LNCaP clone FGC (cell line): ENCODE results near the gene HORMAD2.

ENCODE experiments used
- DNase-seq: peaks from one replicate; pipeline ENCODE4 v3.0.0-alpha.2; 2011; ENCODE audit warnings: low read depth
- H3K4me3 ChIP-seq: 2 replicates; pipeline ENCODE4 v1.5.1; 2011; ENCODE audit warnings: mild to moderate bottlenecking, low read depth, low read length, control low read depth
- TF ChIP-seq, protein P1 (sequence below): IDR thresholded peaks from 2 replicates; pipeline ENCODE4 v1.5.1; 2012; ENCODE audit warnings: mild to moderate bottlenecking; ENCODE audit not compliant: control insufficient read depth, insufficient read depth; ENCODE audit errors: extremely low read depth

Gene HORMAD2

DNA sequence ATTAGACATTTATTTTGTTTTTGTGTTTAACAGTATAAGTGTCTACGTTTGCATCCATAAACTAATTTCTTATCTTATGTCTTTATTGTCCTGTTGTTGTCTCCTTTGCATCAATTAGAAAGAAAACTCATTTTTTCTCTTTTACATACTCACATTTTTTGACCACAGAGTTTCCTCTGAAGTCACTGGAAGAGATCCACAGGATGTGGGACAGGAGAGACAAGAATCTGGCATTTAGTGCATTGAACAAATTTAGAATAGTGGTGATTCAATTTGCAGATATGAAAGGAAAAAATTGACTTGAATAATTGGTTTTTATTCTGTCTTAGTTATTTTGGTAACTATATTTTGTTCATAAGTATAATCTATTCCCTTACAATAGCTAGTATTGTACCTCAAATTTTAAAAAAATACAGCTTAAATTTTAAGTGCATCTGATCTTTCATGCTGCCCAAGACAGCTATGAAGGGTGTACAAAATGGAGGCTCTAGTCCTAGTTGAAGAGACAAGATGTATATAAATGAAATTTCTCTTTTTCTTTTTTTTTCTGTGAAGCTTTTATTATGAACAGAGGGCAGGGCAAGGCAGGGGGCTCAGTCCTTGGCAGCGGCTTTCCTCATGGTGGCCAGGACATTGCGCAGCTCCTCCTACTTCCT is 24.4 kb downstream of the HORMAD2 start:
- TF ChIP-seq, protein P1, sequence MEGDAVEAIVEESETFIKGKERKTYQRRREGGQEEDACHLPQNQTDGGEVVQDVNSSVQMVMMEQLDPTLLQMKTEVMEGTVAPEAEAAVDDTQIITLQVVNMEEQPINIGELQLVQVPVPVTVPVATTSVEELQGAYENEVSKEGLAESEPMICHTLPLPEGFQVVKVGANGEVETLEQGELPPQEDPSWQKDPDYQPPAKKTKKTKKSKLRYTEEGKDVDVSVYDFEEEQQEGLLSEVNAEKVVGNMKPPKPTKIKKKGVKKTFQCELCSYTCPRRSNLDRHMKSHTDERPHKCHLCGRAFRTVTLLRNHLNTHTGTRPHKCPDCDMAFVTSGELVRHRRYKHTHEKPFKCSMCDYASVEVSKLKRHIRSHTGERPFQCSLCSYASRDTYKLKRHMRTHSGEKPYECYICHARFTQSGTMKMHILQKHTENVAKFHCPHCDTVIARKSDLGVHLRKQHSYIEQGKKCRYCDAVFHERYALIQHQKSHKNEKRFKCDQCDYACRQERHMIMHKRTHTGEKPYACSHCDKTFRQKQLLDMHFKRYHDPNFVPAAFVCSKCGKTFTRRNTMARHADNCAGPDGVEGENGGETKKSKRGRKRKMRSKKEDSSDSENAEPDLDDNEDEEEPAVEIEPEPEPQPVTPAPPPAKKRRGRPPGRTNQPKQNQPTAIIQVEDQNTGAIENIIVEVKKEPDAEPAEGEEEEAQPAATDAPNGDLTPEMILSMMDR = no peak
- no peak overlapping the region for H3K4me3 ChIP-seq
- no peak for DNase-seq

DNA sequence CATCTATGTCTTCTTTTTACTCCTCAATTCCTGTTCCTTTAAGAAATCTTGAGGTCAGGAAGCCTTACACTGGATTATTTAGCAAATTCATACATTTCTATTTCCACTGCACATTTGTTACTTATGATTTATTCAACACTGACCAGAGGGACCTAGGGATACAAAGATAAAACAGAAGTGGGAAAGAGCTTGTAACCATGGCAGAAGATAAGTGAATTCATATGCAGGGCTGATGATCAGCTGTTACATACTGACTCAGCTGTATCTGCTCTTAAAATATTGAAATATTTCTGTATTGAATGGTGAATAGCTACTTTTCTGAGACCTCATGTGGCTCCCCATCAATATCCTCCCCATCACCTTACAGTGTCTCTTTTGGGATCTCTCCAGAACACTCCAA is 25.2 kb downstream of the HORMAD2 start:
- TF ChIP-seq, protein P1 = no peak
- H3K4me3 ChIP-seq = no peak overlapping the region
- DNase-seq = no peak

DNA sequence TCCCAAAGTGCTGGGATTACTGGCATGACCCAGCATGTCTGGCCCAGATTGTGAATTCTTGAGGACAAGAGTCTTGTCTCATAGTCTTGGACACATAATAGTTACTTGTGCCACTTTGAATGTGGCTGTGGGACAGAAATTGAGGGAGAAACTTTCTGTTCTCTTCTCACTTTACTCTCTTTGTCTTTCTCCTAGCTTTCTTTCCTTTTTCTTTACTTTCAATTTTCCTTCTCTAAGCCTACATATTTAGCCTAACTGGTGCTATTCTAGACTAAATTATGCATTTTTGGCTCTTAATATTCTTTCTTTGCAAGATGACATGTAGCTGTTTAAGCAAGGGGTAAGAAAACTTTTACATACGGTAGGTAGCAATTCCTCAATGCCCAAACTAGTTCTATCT is 33.2 kb downstream of the HORMAD2 start:
- TF ChIP-seq, protein P1 = no peak
- no peak for DNase-seq
- H3K4me3 ChIP-seq = no peak overlapping the region

DNA sequence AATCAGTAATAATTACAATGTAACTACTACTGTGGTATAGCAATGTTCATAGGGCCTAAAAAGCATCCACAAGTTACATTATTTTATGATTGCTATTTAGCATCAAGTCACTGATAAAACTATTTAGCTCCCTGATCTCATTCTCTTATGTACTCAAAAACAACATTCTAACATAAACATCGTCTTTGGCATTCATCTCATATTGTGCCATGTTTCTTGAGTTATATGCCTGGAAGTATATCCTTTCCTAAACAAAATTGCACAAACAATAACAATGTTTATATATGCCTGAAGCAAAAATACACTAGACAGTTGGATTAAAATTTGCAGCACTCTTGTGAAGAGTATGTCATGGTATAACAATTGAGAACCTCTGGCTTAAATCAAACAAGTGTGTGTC is 34.1 kb downstream of the HORMAD2 start:
- DNase-seq = no peak
- no peak overlapping the region for H3K4me3 ChIP-seq
- TF ChIP-seq, protein P1 = no peak

DNA sequence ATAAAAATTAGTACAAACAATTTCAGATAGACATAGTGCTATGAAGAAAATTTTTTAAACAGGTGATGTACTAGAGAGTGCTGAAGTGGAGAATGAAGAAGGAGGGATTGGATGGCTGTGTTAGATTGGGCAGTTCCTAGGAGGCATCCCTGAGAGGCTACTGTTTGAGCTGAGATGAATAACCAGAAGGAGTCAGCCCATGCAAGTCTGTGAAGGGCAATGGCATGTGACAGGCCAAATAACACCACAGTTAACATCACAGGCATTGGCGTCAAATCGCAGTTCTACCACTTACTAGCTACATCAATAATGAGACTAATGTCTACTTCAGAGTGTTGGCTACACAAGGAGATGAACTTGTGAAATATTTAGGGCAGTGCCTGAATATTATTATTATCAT is 35.4 kb downstream of the HORMAD2 start:
- TF ChIP-seq, protein P1 = no peak
- no peak for DNase-seq
- H3K4me3 ChIP-seq = no peak overlapping the region

DNA sequence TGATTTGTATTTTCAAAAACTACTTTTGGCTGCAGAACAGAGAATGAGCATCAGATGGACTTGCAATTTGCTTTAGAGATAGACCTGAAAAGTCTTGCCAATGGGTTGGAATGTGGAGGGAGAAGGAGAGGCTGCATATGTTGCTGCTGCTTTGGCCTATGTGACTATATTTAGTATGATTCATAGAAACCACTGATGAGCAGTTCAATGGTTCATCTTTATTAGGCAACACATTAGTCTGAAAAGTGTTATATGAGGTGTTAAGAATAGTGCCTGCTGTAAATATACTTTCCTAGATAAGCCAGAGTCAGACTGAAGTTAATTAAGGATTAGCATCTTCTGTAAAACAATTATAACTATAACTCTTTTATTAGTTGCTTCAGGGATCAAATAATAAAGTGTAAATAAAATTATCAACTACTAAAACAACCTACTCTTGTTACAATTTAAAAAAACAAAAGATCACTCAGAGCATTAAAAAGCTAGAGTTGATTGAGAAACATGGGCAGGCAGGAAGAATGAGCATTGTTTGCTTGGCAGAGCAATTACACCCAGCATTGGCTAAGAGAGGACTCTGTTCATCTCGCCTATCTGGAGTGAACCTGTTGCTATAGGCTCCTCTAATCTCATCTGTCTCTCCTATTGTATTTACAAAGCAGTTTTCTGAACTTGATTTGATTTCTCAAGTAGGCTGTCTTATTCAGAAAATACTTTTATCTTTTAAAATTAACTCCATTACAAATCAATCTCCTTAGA is 36.3 kb downstream of the HORMAD2 start:
- H3K4me3 ChIP-seq = no peak overlapping the region
- TF ChIP-seq, protein P1 = no peak
- DNase-seq = no peak
